Transverse colon (tissue), 4 donors: ENCODE measurements around the gene GOLGA6D. TPM values are rescaled to one million over a fixed set of nuclear protein-coding genes. Genes with fewer than 3 reads are reported as not detected.
A peak's percentile ranks its signal among the peaks of the same experiment; 100 is the strongest.
"Not testable (repeated sequence)": the region's sequence is repeated elsewhere in the genome, so short reads cannot be mapped to it uniquely, and the experiment has no call there.

ENCODE experiments used
- DNase-seq: peaks from one replicate; pipeline ENCODE4 v3.0.0-alpha.2; 2019
- H3K27ac ChIP-seq, 4 donors: fragments of 200-600 bp; sonication (generic); 2 replicates each; pipeline ENCODE4 v1.5.1; 2016 to 2018; ENCODE audit warnings: inconsistent platforms in 4 of 4
- H3K27me3 ChIP-seq: fragments of 200-600 bp; sonication (generic); 2 replicates; pipeline ENCODE4 v1.5.1; 2017; ENCODE audit warnings: inconsistent platforms
- H3K36me3 ChIP-seq, 4 donors: fragments of 200-600 bp; sonication (generic); 2 replicates each; pipeline ENCODE4 v1.5.1; 2017 to 2019; ENCODE audit warnings: inconsistent platforms in 4 of 4
- H3K4me1 ChIP-seq, 4 donors: fragments of 200-600 bp; sonication (generic); 2 replicates each; pipeline ENCODE4 v1.5.1; 2017 to 2020; ENCODE audit warnings: inconsistent platforms in 4 of 4
- H3K4me3 ChIP-seq, 4 donors: fragments of 200-600 bp; sonication (generic); 1 replicate in 1 of 4; 2 replicates in 3 of 4; pipeline versions ENCODE4 v1.5.1 to v1.6.1; 2017 to 2019; ENCODE audit warnings: inconsistent platforms in 4 of 4
- H3K9me3 ChIP-seq, 2 donors: fragments of 200-600 bp; sonication (generic); 2 replicates each; pipeline ENCODE4 v1.5.1; 2017 to 2019; ENCODE audit warnings: inconsistent platforms in 2 of 2
- EP300 ChIP-seq: sonication (generic); formaldehyde crosslinking; IDR thresholded peaks from one replicate; pipeline ENCODE4 v1.6.1; 2017; ENCODE audit warnings: antibody characterized with exemption, low read depth
- POLR2A ChIP-seq: fragments of 450-650 bp; IDR thresholded peaks from one replicate; pipeline ENCODE4 v1.6.1; 2016; ENCODE audit warnings: antibody characterized with exemption, mild to moderate bottlenecking, moderate library complexity
- POLR2AphosphoS5 ChIP-seq, 3 donors: sonication (generic); formaldehyde crosslinking; IDR thresholded peaks; one replicate each; pipeline ENCODE4 v1.6.1; 2016; ENCODE audit warnings: antibody characterized with exemption in 3 of 3
- WGBS, 2 donors: methylation state at CpG; one replicate each; pipeline ENCODE4 v1.1.5; 2018; ENCODE audit warnings: low coverage in 1 of 2; 5-methylcytosine and 5-hydroxymethylcytosine counted together
- in situ Hi-C, 4 donors: fragments of 200-750 bp; cut with MboI; loops; one replicate each; pipeline versions ENCODE4 v1.15.0 to v1.15.1; 2017; ENCODE audit warnings: low sequenced_read_pairs in 3 of 4, low pct_ligation_motif_present in 1 of 4, low pct_unique_long_range_greater_than_20kb in 1 of 4
- intact Hi-C: fragments of 100-400 bp; cut with DNase I; formaldehyde crosslinking; loops from one replicate; pipeline ENCODE4 v1.15.1; 2023; ENCODE audit warnings: low total_unique reads
- total RNA-seq, 4 donors: library from RNA; depleted of rRNA; stranded (reverse); fragments of >200 nt; gene quantifications; one replicate each; pipeline ENCODE4 v1.1.0, GENCODE V29; 2016
- TF ChIP-seq, protein P1 (sequence below), 5 experiments: fragments of 200-600 bp in 3 of 5; fragments of 450-650 bp in 2 of 5; sonication (generic) in 3 of 5; IDR thresholded peaks; 1 replicate in 2 of 5; 2 replicates in 3 of 5; pipeline ENCODE4 v1.5.1; 2016 to 2017; ENCODE audit warnings: antibody characterized with exemption in 5 of 5, inconsistent platforms in 3 of 5, mild to moderate bottlenecking in 2 of 5, moderate library complexity in 1 of 5

The GOLGA6D gene, protein sequence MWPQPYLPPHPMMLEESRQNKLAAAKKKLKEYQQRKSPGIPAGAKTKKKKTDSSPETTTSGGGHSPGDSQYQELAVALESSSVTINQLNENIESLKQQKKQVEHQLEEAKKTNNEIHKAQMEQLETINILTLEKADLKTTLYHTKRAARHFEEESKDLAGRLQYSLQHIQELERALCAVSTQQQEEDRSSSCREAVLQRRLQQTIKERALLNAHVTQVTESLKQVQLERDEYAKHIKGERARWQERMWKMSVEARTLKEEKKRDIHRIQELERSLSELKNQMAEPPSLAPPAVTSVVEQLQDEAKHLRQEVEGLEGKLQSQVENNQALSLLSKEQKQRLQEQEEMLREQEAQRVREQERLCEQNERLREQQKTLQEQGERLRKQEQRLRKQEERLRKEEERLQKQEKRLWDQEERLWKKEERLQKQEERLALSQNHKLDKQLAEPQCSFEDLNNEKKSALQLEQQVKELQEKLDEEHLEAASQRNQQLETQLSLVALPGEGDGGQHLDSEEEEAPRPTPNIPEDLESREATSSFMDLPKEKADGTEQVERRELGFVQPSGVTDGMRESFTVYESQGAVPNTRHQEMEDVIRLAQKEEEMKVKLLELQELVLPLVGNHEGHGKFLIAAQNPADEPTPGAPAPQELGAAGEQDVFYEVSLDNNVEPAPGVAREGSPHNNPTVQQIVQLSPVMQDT
- not detected for total RNA-seq

DNA sequence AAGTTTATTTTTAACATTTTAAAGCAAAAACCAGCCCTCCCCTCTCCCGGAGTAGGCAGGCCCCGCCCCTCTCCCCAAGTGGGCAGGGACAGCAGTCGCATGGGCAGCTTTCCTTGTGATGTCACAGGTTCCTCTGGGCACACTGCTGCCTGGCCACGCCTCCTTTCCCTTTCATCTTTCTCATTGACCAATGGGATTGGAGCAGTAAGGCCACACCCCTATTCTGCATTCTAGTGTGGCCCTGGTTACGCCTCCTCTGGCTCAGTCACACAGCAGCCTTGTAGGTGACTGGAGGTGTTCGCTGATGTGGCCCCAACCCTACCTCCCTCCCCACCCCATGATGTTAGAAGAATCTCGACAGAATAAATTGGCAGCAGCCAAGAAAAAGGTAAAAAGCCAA, at the start of gene GOLGA6D:
GOLGA6D (plus strand) TSS at position 264 of the 400 bp plus-strand sequence; CDS start at position 305, 41 bp downstream.
- H3K9me3 ChIP-seq, H3K36me3 ChIP-seq, H3K4me3 ChIP-seq, H3K27me3 ChIP-seq, H3K27ac ChIP-seq, in situ Hi-C loops, intact Hi-C loops, DNase-seq, H3K4me1 ChIP-seq: not testable (repeated sequence)
- no CpG with 5 or more reads among the region's 7 CpGs for WGBS, 2 donors

DNA sequence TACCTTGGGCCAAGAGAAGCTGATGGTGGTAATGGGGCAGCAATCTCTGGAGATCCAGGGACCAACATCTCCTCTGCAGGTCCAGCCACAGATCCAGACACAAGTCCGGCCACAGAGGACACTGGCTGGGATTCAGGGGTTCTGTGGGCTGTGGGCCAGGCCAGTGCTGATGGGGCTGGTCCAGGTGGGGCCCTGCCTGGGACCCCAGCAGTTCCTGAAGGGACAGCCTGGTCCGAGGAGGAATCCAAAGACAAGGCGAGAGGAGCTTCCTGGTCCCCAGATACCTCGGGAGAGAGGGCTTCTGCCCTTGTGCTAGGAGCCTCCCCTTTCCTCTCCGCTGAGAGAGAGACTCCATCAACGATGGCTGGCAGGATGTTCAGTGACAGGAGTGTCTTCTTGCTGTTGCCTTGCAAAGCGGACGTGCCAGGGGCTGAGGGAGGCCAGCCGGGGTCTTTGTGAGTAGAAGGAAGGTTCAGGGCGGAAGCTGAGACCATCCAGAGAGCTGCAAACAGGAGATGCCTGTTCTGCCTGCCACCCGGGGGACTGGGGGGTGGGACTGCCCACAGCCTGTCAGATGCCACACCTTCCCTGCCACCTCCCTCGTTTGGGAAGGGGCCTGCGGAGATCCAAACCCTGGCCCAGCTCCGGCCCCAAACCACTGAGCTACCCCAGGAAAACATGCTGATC, 49.0 kb upstream of the GOLGA6D start:
- in situ Hi-C loops (no loop called here), intact Hi-C loops (no loop called here)
- Histone ChIP-seq H3K27me3 (peaks cover 5% of the 10 kb centered on the region), H3K4me1 (no peaks in the 10 kb centered on the region), H3K4me3 (no peak overlapping the region), H3K27ac (no peak overlapping the region), H3K9me3 (no peaks in the 10 kb centered on the region), H3K36me3 (no peaks in the 10 kb centered on the region)
- 47 to 66% methylated on average over 3 to 14 of the region's 14 CpGs for WGBS, 2 donors
- DNase-seq = peak; percentile 2
- TF ChIP-seq POLR2AphosphoS5 (IDR thresholded peaks at IDR 0.05) (no peak), EP300 (no peak)
- TF ChIP-seq, protein P1, sequence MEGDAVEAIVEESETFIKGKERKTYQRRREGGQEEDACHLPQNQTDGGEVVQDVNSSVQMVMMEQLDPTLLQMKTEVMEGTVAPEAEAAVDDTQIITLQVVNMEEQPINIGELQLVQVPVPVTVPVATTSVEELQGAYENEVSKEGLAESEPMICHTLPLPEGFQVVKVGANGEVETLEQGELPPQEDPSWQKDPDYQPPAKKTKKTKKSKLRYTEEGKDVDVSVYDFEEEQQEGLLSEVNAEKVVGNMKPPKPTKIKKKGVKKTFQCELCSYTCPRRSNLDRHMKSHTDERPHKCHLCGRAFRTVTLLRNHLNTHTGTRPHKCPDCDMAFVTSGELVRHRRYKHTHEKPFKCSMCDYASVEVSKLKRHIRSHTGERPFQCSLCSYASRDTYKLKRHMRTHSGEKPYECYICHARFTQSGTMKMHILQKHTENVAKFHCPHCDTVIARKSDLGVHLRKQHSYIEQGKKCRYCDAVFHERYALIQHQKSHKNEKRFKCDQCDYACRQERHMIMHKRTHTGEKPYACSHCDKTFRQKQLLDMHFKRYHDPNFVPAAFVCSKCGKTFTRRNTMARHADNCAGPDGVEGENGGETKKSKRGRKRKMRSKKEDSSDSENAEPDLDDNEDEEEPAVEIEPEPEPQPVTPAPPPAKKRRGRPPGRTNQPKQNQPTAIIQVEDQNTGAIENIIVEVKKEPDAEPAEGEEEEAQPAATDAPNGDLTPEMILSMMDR (IDR thresholded peaks at IDR 0.05) = no peak

DNA sequence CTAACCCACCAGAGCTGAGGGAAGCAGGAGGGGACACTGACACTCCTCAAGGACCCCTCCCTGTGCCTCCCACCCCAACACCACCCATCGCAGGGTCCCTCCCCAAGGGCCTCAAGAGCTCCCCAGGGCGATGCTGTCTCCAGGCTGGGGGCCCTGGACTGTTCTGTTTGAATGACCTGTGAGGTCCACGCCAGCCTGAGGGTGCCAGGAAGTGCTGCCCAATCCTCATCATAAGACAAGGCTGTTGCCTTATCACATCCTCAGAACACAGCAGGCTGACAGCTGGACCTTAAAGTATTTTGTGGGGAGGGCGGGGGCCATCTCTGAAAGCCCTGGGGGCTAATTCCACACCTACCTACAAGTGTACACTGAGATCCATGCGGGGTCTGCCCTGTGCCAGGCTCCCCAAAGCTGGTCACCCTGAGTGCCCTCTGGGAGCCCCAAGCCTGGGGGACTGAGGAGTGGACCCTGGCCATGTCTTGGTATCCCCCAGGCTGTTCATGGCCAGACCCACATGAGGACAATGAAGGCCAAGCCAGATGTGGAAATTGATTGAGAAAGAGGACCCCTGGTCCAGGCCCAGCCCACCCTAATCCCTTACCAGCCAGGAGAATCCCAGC, 48.3 kb upstream of the GOLGA6D start:
- no peak overlapping the region for H3K4me3 ChIP-seq
- H3K36me3 ChIP-seq = no peaks in the 10 kb centered on the region
- peak; percentile 4 for DNase-seq
- 75% methylated on average over 4 of the region's 5 CpGs; no CpG with 5 or more reads in 1 of the 2 donors for WGBS, 2 donors
- H3K9me3 ChIP-seq = no peaks in the 10 kb centered on the region
- intact Hi-C loops = no loop called here
- H3K4me1 ChIP-seq = no peaks in the 10 kb centered on the region
- TF ChIP-seq POLR2A = no peak
- TF ChIP-seq, protein P1 (IDR thresholded peaks at IDR 0.05) = no peak
- TF ChIP-seq POLR2AphosphoS5 (IDR thresholded peaks at IDR 0.05) = no peak
- no peak for TF ChIP-seq EP300
- peaks cover 9% of the 10 kb centered on the region for H3K27me3 ChIP-seq
- H3K27ac ChIP-seq = no peak overlapping the region
- in situ Hi-C loops = no loop called here

DNA sequence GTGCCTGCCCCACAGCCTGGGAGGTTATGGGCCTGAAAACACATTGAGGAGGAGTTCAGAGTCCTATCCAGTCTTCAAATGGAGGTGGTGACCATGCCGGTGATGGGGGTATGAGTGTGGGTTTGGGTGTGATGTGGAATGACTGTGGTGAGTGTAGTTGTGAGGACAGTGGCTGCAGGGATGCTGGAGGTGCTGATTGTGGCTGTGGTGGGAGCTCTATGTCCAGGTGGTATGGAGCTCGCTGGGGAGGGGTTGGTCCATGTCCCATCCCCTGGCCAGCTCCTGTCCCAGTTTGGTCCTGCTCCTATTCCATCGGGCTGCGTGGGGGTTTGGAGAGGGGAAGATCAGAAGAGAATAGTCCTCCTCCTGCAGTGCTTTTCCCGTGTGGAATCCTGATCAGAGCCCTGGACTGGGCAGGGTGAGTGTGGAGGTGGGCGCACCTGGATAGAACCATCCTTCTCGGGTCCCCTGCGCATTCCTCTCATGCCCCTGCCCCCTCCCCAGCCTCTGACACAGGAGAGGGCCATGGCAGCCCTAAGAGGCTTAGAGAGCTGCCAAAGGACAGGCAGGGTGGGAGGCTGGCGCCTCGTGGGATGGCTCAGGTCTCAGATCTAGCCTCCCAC, 47.5 kb upstream of the GOLGA6D start:
- TF ChIP-seq POLR2AphosphoS5 (IDR thresholded peaks at IDR 0.05) (no peak), POLR2A (no peak), EP300 (no peak)
- TF ChIP-seq, protein P1 (IDR thresholded peaks at IDR 0.05) = no peak

More for the DNA sequence above, 47.5 kb upstream of the GOLGA6D start:
- in situ Hi-C loops (no loop called here), intact Hi-C loops (no loop called here)
- Histone ChIP-seq H3K9me3 (no peaks in the 10 kb centered on the region), H3K36me3 (no peaks in the 10 kb centered on the region), H3K4me3 (no peak overlapping the region), H3K27ac (no peak overlapping the region), H3K4me1 (no peaks in the 10 kb centered on the region), H3K27me3 (peaks cover 9% of the 10 kb centered on the region)
- WGBS, 2 donors = 86 to 87% methylated on average over 3 to 10 of the region's 10 CpGs
- DNase-seq = no peak
